GM23338 (cell line): ENCODE results near the gene NCOA6. TPM values are rescaled to one million over a fixed set of nuclear protein-coding genes. Genes with fewer than 3 reads are reported as not detected.

ENCODE experiments used
- ATAC-seq: fragments of 200-7000 bp; cut with Tn5 transposase; 3 replicates; pipeline ENCODE4 v1.9.1; 2020
- DNase-seq: peaks from one replicate; pipeline ENCODE4 v3.0.0-alpha.2; 2015; ENCODE audit warnings: low spot score
- H2AFZ ChIP-seq: fragments of 200-600 bp; sonication (generic); 2 replicates; pipeline ENCODE4 v1.8.0; 2016; ENCODE audit warnings: antibody characterized with exemption, mild to moderate bottlenecking, moderate library complexity
- H3F3A ChIP-seq: fragments of 200-600 bp; sonication (generic); replicated peaks from 2 replicates; pipeline ENCODE4 v1.8.0; 2017; ENCODE audit warnings: antibody characterized with exemption, mixed run types, low read depth
- H3K27ac ChIP-seq: fragments of 200-600 bp; sonication (generic); 2 replicates; pipeline ENCODE4 v1.6.1; 2016; ENCODE audit warnings: low read depth
- H3K27me3 ChIP-seq: fragments of 200-600 bp; sonication (generic); 2 replicates; pipeline ENCODE4 v1.8.0; 2016; ENCODE audit warnings: mild to moderate bottlenecking, mixed run types, moderate library complexity; ENCODE audit not compliant: insufficient read depth
- H3K36me3 ChIP-seq: fragments of 200-600 bp; sonication (generic); 2 replicates; pipeline ENCODE4 v1.8.0; 2016; ENCODE audit warnings: mild to moderate bottlenecking; ENCODE audit not compliant: insufficient read depth
- H3K4me1 ChIP-seq: fragments of 200-600 bp; sonication (generic); 2 replicates; pipeline ENCODE4 v1.8.0; 2016; ENCODE audit warnings: mild to moderate bottlenecking, moderate library complexity; ENCODE audit not compliant: insufficient read depth
- H3K4me2 ChIP-seq: fragments of 200-600 bp; sonication (generic); 2 replicates; pipeline ENCODE4 v1.7.1; 2017; ENCODE audit warnings: mixed run types
- H3K4me3 ChIP-seq: fragments of 200-600 bp; sonication (generic); 2 replicates; pipeline ENCODE4 v1.6.1; 2016; ENCODE audit warnings: mixed run types
- H3K79me2 ChIP-seq: fragments of 200-600 bp; sonication (generic); replicated peaks from 2 replicates; pipeline ENCODE4 v1.8.0; 2017; ENCODE audit warnings: mild to moderate bottlenecking; ENCODE audit not compliant: insufficient read depth
- H3K9me2 ChIP-seq: fragments of 200-600 bp; sonication (generic); 2 replicates; pipeline ENCODE4 v1.8.0; 2017; ENCODE audit not compliant: insufficient read depth
- H4K20me1 ChIP-seq: fragments of 200-600 bp; sonication (generic); replicated peaks from 2 replicates; pipeline ENCODE4 v1.8.0; 2017; ENCODE audit warnings: mild to moderate bottlenecking; ENCODE audit not compliant: insufficient read depth
- H3K27ac Mint-ChIP-seq: 2 replicates; pipeline ENCODE4 v1.8.0; 2020; ENCODE audit warnings: inconsistent platforms, mild to moderate bottlenecking, moderate library complexity, mixed read lengths
- H3K27me3 Mint-ChIP-seq: 3 replicates; pipeline ENCODE4 v1.8.0; 2022; ENCODE audit warnings: low read depth, mild to moderate bottlenecking, moderate library complexity, mixed read lengths, inconsistent platforms; ENCODE audit not compliant: insufficient read depth, poor library complexity
- H3K36me3 Mint-ChIP-seq: 3 replicates; pipeline ENCODE4 v1.8.0; 2021; ENCODE audit warnings: low read depth, mild to moderate bottlenecking, inconsistent platforms, moderate library complexity, mixed read lengths
- H3K4me1 Mint-ChIP-seq: 3 replicates; pipeline ENCODE4 v1.8.0; 2020; ENCODE audit warnings: mild to moderate bottlenecking, inconsistent platforms, mixed read lengths
- H3K4me3 Mint-ChIP-seq: 3 replicates; pipeline ENCODE4 v1.8.0; 2021; ENCODE audit warnings: moderate library complexity, mild to moderate bottlenecking, inconsistent platforms, mixed read lengths
- H3K9me3 Mint-ChIP-seq: 3 replicates; pipeline ENCODE4 v1.8.0; 2020; ENCODE audit warnings: moderate library complexity, mild to moderate bottlenecking, inconsistent platforms, mixed read lengths
- CREB1 ChIP-seq: fragments of 250-450 bp; sonication (Bioruptor Pico); IDR thresholded peaks from 2 replicates; pipeline ENCODE4 v1.5.0; 2020; ENCODE audit warnings: low read depth, mild to moderate bottlenecking, moderate library complexity
- CTCF ChIP-seq, 2 experiments: fragments of 200-600 bp in 1 of 2; sonication (generic) in 1 of 2; conservative IDR thresholded peaks; 2 replicates each; pipeline versions ENCODE4 v1.5.1 to v1.6.1; 2016 to 2017; ENCODE audit warnings: antibody characterized with exemption in 2 of 2, low read depth in 2 of 2, mild to moderate bottlenecking in 2 of 2, moderate library complexity in 1 of 2
- EZH2 ChIP-seq: fragments of 200-600 bp; sonication (generic); IDR thresholded peaks from one replicate; pipeline ENCODE4 v1.8.0; 2017; ENCODE audit warnings: antibody characterized with exemption, mild to moderate bottlenecking, low read depth; ENCODE audit not compliant: unreplicated experiment
- NANOG ChIP-seq: IDR thresholded peaks from 2 replicates; pipeline ENCODE4 v1.6.1; 2016; ENCODE audit warnings: antibody characterized with exemption, borderline replicate concordance
- REST ChIP-seq: IDR thresholded peaks from one replicate; pipeline ENCODE4 v1.6.1; 2018; ENCODE audit warnings: antibody characterized with exemption; ENCODE audit not compliant: unreplicated experiment
- STAT1 ChIP-seq: IDR thresholded peaks from one replicate; pipeline ENCODE4 v1.6.1; 2016; ENCODE audit warnings: antibody characterized with exemption; ENCODE audit not compliant: unreplicated experiment
- polyA plus RNA-seq: library from polyadenylated mRNA; unstranded; fragments of >200 nt; fragmentation: Nextera tagmentation; extraction: Ambion mirVana; gene quantifications from 2 replicates; pipeline ENCODE4 v1.2.1, GENCODE V29; 2016
- total RNA-seq: library from RNA; depleted of rRNA; stranded (reverse); fragments of >200 nt; shearing (Covaris generic); gene quantifications from 2 replicates; pipeline ENCODE4 v1.2.3, GENCODE V29; 2014
- TF ChIP-seq, protein P1 (sequence below): fragments of 250-450 bp; sonication (Bioruptor Pico); IDR thresholded peaks from 2 replicates; pipeline ENCODE4 v1.5.0; 2020; ENCODE audit warnings: mild to moderate bottlenecking, moderate library complexity

The NCOA6 gene
- total and polyA plus RNA-seq, 2 experiments from 2014 or later = 10.6 to 17.4 TPM

- no peak overlapping the region for H3K4me3 ChIP-seq
- TF ChIP-seq NANOG = no peak
- no peak for TF ChIP-seq STAT1
- TF ChIP-seq EZH2 = no peak
- TF ChIP-seq CTCF (conservative IDR thresholded peaks at IDR 0.05; ENCODE audit: low read depth in 2 of 2) = no peak
- no peak for TF ChIP-seq REST
- TF ChIP-seq, protein P1, sequence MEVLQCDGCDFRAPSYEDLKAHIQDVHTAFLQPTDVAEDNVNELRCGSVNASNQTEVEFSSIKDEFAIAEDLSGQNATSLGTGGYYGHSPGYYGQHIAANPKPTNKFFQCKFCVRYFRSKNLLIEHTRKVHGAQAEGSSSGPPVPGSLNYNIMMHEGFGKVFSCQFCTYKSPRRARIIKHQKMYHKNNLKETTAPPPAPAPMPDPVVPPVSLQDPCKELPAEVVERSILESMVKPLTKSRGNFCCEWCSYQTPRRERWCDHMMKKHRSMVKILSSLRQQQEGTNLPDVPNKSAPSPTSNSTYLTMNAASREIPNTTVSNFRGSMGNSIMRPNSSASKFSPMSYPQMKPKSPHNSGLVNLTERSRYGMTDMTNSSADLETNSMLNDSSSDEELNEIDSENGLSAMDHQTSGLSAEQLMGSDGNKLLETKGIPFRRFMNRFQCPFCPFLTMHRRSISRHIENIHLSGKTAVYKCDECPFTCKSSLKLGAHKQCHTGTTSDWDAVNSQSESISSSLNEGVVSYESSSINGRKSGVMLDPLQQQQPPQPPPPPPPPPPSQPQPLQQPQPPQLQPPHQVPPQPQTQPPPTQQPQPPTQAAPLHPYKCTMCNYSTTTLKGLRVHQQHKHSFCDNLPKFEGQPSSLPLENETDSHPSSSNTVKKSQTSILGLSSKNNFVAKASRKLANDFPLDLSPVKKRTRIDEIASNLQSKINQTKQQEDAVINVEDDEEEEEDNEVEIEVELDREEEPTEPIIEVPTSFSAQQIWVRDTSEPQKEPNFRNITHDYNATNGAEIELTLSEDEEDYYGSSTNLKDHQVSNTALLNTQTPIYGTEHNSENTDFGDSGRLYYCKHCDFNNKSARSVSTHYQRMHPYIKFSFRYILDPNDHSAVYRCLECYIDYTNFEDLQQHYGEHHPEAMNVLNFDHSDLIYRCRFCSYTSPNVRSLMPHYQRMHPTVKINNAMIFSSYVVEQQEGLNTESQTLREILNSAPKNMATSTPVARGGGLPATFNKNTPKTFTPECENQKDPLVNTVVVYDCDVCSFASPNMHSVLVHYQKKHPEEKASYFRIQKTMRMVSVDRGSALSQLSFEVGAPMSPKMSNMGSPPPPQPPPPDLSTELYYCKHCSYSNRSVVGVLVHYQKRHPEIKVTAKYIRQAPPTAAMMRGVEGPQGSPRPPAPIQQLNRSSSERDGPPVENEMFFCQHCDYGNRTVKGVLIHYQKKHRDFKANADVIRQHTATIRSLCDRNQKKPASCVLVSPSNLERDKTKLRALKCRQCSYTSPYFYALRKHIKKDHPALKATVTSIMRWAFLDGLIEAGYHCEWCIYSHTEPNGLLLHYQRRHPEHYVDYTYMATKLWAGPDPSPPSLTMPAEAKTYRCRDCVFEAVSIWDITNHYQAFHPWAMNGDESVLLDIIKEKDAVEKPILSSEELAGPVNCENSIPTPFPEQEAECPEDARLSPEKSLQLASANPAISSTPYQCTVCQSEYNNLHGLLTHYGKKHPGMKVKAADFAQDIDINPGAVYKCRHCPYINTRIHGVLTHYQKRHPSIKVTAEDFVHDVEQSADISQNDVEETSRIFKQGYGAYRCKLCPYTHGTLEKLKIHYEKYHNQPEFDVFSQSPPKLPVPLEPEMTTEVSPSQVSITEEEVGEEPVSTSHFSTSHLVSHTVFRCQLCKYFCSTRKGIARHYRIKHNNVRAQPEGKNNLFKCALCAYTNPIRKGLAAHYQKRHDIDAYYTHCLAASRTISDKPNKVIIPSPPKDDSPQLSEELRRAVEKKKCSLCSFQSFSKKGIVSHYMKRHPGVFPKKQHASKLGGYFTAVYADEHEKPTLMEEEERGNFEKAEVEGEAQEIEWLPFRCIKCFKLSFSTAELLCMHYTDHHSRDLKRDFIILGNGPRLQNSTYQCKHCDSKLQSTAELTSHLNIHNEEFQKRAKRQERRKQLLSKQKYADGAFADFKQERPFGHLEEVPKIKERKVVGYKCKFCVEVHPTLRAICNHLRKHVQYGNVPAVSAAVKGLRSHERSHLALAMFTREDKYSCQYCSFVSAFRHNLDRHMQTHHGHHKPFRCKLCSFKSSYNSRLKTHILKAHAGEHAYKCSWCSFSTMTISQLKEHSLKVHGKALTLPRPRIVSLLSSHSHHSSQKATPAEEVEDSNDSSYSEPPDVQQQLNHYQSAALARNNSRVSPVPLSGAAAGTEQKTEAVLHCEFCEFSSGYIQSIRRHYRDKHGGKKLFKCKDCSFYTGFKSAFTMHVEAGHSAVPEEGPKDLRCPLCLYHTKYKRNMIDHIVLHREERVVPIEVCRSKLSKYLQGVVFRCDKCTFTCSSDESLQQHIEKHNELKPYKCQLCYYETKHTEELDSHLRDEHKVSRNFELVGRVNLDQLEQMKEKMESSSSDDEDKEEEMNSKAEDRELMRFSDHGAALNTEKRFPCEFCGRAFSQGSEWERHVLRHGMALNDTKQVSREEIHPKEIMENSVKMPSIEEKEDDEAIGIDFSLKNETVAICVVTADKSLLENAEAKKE (CRISPR knock-in tag) = no peak
- no peak for TF ChIP-seq CREB1 (CRISPR knock-in tag)
- 0 out of 2 replicates have a peak, but pooled peaks cover 6% of the 10 kb centered on the region for H3K4me1 ChIP-seq
- peaks cover 47% of the 10 kb centered on the region for H3K79me2 ChIP-seq
- no peak for ATAC-seq
- Mint-ChIP-seq H3K4me3 (no peak overlapping the region), H3K4me1 (peaks cover 4% of the 10 kb centered on the region; the same call in 2 of the 3 replicates), H3K27me3 (no peaks in the 10 kb centered on the region), H3K27ac (no peak overlapping the region), H3K36me3 (peaks cover 3% of the 10 kb centered on the region; the same call in 2 of the 3 replicates), H3K9me3 (peaks cover 3% of the 10 kb centered on the region; the same call in 1 of the 3 replicates)
- H3K27me3 ChIP-seq = no peaks in the 10 kb centered on the region
- 0 out of 2 replicates have a peak, but pooled peaks cover 5% of the 10 kb centered on the region for H3F3A ChIP-seq
- no peaks in the 10 kb centered on the region for H3K9me2 ChIP-seq
- H2AFZ ChIP-seq = no peak overlapping the region
- no peak overlapping the region for H3K27ac ChIP-seq
- no peak overlapping the region for H3K4me2 ChIP-seq
- no peaks in the 10 kb centered on the region for H3K36me3 ChIP-seq
- no peak for DNase-seq
- peaks cover 8% of the 10 kb centered on the region; the same call in 1 of the 2 replicates for H4K20me1 ChIP-seq
Measured at GRCh38 chr20:34673412-34673811, 152.0 kb downstream of the NCOA6 start.
